Testis (tissue), 2 donors: ENCODE results near the gene GPX7.

Experiments used
- POLR2A ChIP-seq: fragments of 450-650 bp; IDR thresholded peaks from one replicate; pipeline ENCODE4 v1.6.1; 2017; ENCODE audit warnings: antibody characterized with exemption, mild to moderate bottlenecking, moderate library complexity
- TF ChIP-seq, protein P1 (sequence below), 3 experiments: fragments of 450-650 bp in 2 of 3; fragments of 200-600 bp in 1 of 3; sonication (generic) in 1 of 3; IDR thresholded peaks; one replicate each; pipeline ENCODE4 v1.5.1; 2016 to 2019; ENCODE audit warnings: antibody characterized with exemption in 3 of 3, mild to moderate bottlenecking in 2 of 3, moderate library complexity in 1 of 3

DNA sequence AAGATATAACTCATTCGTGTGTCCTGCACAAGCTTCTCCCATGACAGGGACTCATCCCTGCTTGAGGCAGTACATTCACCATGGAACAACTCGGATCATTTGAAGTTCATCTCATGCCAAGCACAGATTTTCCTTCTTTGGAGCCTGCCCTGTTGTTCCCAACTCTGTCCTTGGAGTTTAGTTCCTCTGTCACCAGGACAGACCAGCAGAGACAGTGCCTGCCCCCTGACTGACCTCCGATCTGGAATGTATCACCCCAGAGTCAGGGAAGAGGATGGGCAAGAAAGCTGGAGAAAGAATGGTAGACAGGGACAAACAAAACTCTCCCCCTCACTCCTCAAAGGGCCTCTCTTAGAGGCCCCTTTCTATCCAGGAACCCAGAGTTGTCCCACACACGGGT, 35.8 kb downstream of the GPX7 start:
- TF ChIP-seq, protein P1, sequence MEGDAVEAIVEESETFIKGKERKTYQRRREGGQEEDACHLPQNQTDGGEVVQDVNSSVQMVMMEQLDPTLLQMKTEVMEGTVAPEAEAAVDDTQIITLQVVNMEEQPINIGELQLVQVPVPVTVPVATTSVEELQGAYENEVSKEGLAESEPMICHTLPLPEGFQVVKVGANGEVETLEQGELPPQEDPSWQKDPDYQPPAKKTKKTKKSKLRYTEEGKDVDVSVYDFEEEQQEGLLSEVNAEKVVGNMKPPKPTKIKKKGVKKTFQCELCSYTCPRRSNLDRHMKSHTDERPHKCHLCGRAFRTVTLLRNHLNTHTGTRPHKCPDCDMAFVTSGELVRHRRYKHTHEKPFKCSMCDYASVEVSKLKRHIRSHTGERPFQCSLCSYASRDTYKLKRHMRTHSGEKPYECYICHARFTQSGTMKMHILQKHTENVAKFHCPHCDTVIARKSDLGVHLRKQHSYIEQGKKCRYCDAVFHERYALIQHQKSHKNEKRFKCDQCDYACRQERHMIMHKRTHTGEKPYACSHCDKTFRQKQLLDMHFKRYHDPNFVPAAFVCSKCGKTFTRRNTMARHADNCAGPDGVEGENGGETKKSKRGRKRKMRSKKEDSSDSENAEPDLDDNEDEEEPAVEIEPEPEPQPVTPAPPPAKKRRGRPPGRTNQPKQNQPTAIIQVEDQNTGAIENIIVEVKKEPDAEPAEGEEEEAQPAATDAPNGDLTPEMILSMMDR (IDR thresholded peaks at IDR 0.05) = no peak
- TF ChIP-seq POLR2A = no peak
